ENCODE measurements around the gene NDST4.

The NDST4 gene

DNA sequence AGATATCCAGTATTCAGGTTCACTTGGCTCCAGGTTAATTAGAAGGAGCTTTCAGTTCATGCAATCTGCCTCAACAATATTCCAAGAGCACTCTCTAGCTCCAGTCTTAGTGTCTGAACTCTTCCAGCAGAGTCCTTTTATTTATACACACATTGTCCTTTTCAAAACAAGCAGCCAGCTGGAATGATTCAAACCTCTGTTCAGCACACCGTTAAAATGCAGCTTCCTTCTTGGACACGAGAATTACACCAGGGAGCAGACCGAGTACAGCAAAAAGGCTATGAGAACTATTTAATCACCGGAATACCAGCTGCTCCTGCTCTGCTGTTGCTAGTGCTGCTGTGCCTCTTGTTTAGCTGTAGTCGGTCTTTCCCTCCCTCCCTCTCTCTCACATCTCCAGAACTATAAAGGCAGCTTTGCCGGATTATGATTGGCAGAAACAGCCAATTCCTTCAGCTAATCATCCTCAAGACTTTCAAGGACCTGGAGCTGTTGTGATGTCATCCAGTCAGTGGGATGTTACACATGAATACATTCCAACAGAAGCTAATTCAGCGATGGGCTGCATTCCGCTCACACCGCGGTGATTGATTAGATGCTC, at the start of gene NDST4:
NDST4 (minus strand) TSS at position 115 of the 601 bp plus-strand sequence. CDS start 36,584 bp downstream, outside the sequence.
- peak; percentile 61 for DNase-seq

DNA sequence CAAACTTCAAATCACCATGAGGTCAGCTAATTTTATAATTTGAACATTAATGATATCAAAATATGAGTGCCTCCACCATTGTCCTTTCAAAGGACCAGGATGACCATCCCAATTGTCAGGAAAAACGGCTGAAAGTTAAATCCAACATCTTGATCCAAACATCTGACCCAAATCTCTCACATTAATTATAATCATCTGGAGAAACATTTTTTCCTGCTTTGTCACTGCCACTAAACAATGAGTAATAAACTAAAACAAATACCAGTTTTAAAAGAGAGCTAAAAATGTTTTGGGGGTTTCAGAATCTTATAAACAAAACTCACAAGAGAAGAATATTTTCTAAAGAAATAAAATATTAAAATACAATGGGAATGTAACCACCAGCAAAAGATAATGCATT, 45.7 kb upstream of the NDST4 start:
- no peak for DNase-seq

DNA sequence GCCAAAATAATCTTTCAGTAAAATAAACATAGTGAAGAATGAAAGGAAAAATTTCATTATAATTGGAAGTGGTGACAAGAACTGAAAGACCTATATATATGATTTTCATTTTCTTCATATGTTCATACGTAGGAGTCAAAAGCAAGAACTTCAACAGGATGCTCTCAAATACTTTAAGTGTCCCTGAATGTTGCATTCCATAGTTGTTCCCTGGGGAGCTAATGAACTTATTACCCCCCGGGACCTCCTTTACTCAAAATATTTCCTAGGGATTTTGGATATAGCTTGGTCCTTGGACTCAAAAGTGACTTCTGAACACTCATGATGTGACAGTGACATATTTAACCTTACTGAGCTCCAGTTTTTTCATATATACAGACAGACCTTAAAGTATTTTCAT, 44.9 kb upstream of the NDST4 start:
- DNase-seq, result no peak

DNA sequence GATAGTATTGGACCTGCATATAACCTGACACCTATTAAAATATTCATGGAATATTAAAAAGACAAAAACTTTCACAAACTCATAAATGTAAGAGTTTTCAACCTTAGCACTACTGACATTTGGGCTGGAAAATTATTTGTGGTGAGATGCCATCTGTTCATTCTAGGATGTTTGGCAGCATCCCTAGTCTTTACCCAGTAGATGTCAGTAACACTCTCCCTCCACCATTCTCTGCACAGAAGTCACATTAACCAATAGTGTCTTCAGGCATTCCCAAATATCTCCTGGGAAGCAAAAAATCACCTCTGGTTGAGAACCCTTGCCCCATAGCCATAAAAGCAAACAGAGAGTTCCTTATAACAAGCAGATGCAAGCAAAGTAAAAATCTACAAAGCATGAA, 41.4 kb upstream of the NDST4 start:
- peak; percentile 4 for DNase-seq

DNA sequence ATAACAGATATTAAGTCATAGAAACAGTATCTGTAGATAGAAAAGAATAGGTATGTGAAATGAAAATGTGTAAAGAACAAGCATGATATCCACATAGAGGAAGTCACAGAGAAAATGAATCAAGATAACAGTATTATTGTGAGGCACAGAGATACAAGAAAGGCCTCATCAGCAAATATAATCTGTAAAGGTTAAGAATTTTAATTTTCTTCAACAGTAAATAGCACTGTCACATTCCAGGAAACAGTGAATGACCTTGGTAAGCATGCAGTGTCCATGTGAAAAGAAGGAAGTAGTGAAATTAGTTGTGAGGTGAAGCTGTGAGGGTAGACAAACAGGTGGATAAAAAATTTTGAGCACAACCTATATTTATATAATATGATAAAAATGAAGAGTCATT, 39.5 kb upstream of the NDST4 start:
- no peak for DNase-seq

DNA sequence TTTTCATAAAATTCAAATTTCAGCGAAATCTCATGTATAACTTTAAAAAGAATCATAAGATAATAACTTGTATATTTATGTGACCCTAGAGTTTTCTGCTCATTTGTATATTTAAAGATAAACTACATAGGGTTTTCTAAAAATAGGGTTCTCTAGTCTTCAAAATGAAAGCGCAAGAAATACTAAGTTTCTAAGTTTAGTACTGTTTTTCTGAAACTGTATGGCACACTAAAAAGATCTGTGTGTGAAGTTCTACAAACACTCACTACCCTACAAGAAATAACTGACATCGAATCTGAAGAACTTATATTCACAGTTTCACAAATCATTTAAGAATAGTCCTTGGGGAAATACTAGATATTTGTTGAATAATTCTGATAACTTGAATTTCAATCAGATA, 38.7 kb upstream of the NDST4 start:
- no peak for DNase-seq

DNA sequence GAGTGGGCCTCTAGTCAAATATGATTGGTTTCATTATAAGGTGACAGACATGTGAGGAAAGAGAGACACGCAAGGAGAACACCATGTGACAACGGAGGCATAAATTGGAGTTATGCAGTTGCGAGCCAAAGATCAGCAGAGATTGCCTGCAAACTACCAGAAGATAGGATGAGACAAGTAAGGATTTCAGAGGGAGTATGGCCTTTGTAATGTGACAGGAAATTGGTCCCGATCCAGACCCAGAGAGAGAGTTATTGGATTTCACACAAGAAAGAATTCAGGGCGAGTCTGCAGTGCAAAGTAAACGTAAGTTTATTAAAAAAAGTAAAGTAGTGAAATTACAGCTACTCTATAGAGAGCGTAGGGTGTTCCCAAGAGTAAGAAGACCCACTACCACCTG, 35.7 kb upstream of the NDST4 start:
- DNase-seq, result no peak

DNA sequence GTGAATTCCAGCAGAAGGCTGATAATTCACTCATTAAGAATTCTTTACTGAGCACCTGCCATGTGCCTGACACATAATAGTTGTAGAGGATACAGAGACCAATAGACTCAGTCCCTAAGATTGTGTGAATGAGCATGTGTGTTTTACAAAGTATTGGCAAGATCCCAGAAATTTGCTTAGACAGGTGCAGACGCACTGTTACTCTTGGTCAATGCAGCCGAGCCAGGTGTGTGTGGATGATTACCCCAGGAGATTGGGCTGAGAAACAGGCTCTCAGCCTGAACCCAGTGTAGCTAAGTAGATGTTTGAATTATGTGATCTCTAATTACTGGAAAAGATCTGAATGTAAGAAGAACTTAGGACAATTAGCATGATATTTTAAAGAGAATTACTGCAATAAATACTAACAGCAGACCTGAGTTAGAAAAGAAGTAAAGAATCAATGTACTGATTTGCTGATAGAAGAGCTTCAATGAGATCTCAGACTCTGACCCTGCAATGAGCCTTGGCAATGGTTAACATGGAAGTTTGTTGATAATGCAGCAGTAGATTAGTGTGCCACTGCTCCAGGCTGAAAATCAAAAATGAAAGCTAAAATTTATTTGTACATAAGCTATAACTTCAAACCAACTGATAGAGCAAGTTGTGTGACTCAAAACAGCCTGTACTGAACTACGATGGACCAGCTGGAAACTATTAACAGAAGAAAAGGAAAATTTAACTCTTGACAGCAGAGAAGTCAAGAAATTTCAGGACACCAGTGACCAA, 32.2 kb upstream of the NDST4 start:
- DNase-seq, result peak; percentile 96

DNA sequence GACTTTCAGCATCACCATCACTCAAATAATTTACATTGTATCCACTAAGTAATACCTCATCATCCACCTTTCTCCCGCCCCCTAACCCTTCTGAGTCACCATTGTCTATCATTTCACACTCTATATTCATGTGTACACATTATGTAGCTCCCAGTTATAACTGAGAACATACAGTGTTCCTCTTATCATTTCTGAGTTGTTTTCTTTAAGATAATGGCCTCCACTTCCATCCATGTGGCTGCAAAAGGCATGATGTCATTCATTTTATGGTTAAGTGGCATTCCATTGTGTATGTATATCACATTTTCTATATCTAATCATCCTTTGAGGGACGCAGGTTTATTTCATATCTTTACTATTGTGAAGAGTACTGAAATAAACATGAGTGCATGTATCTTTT, 14.6 kb upstream of the NDST4 start:
- DNase-seq, result no peak

DNA sequence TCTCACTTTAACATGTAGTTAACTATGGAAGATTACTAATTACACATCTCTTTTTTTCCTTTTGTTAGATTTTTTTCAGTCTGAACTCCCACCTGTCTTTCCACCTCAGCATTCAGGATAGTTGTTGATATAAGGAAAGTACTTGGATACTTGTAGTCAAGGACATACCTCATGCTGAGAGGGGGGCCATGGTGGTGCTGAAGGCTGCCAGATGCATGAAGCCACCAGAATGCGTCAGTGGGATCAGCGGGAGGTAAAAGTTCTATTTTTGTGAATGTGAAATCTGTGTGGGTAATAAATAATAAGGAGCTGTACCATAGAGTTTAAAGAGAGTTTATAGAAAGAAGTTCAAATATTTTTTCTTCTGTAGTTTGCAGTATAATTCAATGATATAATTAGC, 13.1 kb upstream of the NDST4 start:
- peak; percentile 23 for DNase-seq

DNA sequence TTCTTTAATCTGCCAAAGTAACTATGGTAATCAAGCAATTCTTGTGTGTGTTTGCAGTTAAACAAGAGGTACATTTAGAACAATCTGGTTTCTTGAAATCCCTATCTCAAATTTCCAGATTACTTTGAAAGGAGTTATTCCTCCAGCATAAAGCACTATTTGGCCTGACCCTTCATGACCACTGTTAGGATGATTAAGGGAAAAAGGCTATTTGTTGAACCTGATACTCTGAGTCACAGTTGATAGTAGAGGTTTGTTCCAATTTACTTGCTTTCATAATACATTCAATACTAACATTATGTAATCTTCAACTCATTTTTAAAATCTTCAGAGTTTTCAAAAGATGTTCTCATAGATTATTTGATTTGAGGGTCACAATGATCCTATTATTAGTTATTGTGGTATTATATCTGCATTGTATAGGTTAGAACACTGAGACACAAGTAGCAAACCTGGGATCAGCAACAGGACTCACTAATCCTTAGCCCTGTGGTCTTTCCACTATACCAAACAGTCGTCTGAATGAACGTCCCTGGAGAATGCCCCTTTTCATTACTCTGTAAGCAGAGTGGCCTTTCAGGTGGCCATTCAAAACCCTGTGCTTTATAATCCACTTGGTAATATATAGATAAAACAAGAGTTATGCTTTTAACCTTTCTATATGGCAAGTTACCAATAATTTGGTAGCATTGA, 8.1 kb upstream of the NDST4 start:
- no peak for DNase-seq

DNA sequence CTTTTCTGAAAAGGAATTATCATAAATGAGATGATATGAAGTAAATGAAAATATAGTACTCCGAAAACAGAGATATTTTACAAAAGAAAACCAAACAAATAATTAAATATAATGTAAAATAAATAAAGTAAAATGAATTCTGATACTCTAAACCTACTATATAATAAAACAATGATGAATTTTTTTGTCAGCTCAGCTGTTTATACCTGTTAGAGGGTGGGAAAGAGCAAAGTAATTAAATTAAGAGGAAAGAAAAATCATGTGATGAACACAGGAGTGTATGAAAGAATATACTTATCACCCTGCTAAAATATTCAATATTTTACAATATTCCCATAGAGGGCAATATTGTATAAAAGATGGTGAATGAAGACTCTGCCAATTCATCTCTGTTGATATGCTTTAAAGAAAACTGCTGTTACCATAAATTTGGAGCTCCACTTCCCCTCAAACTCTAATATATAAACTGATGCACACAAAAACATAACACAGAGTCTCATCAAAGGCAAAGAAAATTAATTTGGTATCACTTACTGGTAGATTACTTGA, 6.5 kb upstream of the NDST4 start:
- DNase-seq, result peak; percentile 16

DNA sequence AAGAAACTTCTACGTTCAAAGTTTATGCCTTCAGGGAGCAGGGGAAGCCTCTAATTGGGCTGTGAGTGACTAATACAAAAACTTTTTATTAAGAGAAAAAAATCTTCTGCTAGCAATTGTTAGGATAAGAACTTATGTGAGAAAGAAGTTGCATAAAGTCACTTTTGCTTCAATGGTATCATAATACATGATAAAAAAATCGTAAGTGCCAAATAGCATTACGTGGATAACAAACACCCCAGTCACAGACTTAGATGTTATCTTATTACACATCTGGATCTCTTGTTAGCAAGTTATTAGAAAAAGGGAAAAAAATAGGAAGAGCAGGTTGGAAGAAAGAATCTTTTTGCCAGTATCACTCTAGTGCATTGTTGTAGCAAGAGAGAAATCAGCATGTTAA, 4.2 kb upstream of the NDST4 start:
- DNase-seq, result no peak

DNA sequence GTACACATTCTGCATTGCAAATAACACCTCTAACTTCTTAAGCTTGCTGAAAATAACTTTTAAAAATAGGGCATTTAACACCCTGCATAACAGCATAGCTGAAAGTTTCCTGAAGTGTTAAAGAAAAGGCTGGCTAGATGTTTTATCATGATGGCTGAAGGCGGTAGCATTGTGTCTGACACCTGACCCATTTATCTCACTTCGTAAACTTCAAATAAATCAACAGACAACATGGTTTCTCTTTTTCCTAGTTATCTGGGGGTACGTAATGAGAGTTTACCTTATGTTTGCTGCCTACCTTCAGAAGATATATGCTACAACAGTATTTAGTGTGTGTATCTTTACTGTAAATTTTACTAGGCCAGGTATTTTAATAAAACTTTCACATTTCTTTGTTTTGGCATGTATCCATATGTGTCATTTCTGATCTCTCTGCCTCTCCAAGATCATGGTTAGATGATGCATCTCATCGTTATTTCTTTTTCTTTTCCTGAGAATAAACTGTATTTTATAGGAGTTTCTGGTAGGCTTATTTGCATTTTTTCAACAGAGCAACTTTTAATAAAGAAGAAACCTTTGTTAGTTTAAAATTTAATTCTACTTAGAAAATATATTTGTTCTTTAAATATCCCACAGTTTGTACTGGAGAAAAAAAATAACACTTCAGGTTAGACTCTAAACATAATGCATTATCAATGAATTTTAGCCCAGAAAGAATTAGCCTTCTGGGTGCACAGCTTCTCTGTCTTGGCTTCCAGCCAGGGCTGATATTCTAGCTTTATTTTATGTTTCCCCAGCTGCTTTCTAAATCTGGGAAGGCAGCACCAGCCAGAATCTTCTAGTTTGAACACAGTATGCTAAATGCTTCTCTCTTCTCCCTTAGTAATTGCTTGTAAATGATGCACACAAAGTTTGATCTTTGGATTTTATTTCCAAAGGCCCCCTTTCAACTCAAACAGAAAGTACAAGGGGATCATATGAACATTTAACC, 2.9 kb downstream of the NDST4 start:
- DNase-seq, result peak; percentile 92

DNA sequence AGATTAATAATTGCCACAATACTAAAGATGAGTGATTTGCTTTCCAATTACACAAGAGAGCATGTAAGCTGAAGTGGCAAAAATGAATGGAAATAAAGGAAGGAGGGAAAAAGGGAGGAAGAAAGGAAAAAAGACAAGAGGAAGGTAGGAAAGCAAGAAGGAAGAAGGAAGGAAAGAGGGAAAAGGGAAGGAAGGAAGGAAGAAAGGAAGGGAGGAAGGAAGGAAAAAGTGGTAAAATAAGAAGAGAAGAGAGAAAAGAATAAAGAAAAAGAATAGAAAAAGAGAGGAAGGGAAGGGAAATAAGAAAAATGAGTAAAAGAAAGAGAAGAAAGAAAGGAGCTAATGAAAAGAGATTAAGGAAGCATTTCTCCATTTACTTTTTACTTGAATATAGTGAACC, 4.6 kb downstream of the NDST4 start:
- DNase-seq, result no peak

DNA sequence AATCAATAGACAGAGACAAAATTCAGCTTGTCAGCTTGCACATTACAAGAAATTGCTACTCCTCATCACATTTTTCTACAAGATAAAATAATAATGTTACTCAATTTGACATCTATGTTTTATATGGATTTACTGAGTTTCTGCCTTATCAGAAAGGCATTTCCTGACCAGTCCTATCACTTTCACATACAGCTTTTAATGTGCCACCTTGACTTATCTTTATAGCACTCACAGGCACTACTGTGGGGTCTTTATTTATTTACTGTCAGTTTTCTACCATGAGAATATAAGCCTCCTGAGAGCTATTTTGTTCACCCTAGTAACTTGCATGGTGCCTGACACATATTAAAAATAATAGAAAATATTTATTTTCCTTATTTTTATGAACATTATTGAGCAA, 6.0 kb downstream of the NDST4 start:
- no peak for DNase-seq

DNA sequence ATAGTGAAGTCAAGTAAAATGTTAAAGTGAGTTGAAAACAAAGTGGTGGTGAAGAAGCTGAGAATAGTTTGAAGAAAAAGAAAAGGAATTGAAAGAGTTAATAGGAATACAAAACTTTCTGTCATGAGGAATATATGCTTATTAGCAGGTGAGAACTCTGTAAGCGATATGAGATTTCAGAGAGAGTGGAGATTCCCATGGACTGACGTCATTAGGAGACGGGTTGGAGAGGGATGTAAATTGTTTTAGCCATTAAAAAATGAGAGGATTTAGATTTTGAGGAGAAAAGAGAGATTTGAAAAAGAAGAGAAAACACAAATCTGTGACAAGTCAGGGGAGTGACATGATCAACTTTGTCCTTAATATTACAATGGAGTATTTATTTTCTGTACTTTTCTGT, 11.7 kb downstream of the NDST4 start:
- DNase-seq, result no peak

DNA sequence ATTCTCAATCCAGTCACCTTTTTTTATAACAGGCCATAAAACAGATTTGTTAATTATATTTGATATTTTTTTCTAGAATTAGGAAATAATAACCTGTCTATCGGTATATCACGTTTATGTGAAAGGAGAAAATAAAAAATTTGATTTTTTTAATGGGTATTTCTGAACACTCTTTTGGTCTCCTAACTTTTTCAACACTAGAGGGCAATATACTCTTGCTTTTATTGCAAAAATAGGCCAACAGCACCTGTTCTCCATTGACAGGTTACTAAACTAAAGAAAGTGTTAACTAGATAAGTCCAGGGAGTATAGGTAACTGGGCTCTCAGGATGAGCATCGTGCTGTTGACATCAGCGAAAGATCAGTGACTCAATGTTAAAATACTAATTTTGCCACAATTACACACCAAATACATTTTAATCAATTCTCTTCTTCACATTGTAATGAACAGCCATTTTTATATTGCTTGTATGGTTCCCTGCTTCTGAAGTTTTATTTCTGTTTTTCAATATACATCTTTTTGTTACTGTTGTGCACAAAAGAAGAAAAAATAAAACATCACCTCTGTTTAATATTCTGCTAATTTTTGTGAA, 22.8 kb downstream of the NDST4 start:
- peak; percentile 72 for DNase-seq

DNA sequence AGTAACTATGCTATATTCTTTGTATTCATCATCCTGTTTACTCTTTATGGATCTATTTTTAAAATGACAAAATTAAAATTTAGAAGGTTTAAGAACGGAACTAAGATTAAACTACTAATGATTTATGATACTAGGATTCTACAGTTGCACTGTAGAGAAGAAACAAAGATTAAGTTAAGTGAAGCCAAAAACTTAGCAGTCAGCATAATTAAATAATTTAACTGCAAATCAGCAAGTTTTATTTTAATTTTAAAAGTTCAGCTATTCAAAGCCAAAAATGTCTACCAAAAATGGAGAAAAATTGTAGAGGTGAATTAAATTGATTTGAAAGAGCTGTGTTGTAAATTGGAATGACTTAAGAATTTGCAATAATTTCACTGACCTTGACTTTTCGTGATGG, 30.8 kb downstream of the NDST4 start:
- DNase-seq, result no peak

DNA sequence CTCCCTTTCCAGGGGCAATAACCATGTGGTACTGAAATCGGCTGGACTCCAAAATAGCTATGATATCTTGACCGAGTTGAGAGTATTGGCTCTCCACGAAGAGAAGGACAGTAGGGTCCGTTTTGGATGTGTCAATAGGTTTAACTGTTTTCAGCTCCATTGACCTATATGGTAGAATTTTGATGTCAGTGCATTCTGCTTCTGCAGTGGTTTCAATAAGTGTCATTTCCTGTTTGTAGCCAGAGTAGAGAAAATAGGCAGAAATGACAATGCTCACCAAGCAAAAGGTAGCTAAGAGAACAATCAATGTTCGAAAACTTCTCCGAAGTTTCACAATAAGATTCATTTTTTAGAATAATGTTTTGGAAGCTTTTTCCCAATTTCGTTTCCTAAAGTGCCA, 36.7 kb downstream of the NDST4 start:
- DNase-seq, result no peak

DNA sequence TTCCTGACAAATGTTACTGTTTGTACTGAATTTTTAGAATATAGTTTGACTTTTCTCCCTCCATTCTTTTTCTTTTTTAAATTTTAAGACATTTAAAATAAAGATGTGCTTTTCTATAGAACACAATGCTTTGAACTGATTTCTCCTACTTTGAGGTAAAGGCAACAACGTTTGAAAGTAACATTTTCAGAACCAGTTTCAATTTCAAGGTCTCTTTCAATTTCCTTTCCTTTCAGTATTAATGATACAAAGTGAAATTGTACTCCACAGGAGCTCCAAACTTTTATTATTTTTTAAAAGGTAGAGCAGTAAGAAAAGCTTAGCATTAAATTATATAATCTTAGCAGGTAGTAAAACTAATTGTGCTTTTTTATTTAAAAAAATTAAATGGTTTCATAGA, 54.9 kb downstream of the NDST4 start:
- no peak for DNase-seq

DNA sequence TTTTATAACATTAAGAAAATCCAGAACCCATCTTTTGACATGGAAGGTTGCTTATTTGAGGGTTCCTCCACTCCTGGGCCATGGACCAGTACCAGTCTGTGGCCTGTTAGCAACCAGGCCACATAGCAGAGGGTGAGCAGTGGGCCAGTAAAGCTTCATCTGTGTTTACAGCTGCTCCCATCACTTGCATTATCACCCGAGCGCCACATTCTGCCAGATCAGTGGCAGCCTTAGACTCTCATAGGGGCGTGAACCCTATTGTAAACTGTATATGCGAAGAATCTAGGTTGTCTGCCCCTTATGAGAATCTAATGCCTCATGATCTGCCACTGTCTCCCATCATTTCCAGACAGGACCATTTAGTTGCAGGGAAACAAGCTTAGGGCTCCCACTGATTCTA, 58.6 kb downstream of the NDST4 start:
- DNase-seq, result peak; percentile 18

All from COR-L47 (cell line).